Stimulated activated CD4-positive, alpha-beta T cell treated with anti-CD3 and anti-CD28 coated beads, Interleukin-4, amount 100 ng/mL, for 24 hours (primary cell): ENCODE data around the gene PRSS53.

Experiments
- DNase-seq: peaks from one replicate; pipeline ENCODE4 v3.0.0-alpha.2; 2020

The PRSS53 gene

GRCh38 chr16:31077024-31077423, 11.7 kb downstream of the PRSS53 start:
- DNase-seq = no peak

DNA sequence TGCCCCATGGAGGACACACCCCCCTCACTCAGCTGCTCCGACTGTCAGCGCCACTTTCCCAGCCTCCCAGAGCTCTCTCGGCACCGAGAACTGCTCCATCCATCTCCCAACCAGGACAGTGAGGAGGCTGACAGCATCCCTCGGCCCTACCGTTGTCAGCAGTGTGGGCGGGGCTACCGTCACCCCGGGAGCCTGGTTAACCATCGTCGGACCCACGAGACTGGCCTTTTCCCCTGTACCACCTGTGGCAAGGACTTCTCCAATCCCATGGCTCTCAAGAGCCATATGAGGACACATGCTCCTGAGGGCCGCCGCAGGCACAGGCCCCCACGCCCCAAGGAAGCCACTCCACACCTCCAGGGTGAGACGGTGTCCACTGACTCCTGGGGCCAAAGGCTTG, 12.4 kb downstream of the PRSS53 start:
- no peak for DNase-seq

DNA sequence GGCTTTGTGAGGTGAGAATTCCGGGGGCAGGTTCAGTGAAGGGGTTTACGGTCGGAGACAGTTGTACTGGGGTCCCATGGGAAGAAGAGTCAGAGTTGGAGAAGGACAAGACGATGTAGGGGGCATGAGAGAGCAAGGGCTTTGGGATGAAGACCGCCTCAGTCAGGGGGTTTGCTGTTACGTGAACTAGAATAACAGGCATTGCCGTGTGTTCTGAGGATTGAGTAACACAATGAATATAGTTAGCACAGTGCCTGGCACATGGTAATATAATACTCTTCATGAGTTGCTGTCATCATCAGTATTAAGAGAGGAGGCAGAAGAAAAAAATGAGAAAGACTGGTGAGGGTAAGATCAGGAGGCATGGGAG, 13.9 kb downstream of the PRSS53 start:
- DNase-seq = no peak

GRCh38 chr16:31073970-31074813, 14.6 kb downstream of the PRSS53 start, which contains the start of the genes ZNF646 and ZNF668:
Gene ZNF646 (plus strand): TSS chr16:31074422. CDS start chr16:31076325, 1,903 bp downstream.
Gene ZNF668 (minus strand): TSS chr16:31074240. CDS start chr16:31064459, 9,781 bp downstream.
- DNase-seq = peak; percentile 99

GRCh38 chr16:31073142-31073969, 15.4 kb downstream of the PRSS53 start:
- DNase-seq = peak; percentile 90

GRCh38 chr16:31072540-31073141, 16.1 kb downstream of the PRSS53 start:
- DNase-seq = peak; percentile 26

DNA sequence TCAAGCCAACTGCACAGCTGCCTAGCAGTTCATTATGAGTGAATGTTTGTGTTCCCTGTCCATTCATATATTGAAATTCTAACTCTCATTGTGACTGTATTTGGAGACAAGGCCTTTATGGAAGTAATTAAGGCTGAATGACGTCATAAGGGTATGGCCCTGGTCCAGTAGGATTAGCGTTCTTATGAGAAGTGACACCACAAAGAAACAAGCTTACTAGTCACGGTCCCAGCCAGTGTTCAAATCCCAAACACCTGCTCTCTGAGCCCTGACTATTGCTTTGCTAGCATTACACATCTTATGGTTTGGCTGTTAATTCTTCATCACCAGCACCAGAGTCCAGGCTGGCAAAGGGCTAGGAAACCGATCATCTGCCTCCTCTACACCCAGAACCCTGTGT, 16.9 kb downstream of the PRSS53 start:
- DNase-seq = no peak

DNA sequence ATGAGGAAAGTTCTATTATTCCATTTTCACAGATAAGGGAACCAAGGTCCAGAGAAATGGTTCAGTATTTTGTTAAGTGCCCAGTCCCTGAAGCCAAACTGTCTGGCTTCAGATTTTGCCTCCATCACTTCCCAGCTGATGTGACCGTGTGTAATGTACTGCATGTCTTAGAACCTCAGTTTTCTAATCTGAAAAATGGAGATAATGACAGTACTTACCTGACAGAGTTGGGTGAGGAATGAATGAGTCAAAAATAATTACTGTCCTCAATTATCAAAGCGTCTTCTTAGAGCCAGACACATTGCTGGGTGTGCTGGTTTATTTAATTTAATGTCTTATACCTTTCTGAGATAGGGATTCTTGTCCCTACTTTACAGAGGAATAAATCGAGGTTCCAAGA, 21.4 kb downstream of the PRSS53 start:
- no peak for DNase-seq

GRCh38 chr16:31064882-31065461, 23.8 kb downstream of the PRSS53 start:
- DNase-seq = no peak

DNA sequence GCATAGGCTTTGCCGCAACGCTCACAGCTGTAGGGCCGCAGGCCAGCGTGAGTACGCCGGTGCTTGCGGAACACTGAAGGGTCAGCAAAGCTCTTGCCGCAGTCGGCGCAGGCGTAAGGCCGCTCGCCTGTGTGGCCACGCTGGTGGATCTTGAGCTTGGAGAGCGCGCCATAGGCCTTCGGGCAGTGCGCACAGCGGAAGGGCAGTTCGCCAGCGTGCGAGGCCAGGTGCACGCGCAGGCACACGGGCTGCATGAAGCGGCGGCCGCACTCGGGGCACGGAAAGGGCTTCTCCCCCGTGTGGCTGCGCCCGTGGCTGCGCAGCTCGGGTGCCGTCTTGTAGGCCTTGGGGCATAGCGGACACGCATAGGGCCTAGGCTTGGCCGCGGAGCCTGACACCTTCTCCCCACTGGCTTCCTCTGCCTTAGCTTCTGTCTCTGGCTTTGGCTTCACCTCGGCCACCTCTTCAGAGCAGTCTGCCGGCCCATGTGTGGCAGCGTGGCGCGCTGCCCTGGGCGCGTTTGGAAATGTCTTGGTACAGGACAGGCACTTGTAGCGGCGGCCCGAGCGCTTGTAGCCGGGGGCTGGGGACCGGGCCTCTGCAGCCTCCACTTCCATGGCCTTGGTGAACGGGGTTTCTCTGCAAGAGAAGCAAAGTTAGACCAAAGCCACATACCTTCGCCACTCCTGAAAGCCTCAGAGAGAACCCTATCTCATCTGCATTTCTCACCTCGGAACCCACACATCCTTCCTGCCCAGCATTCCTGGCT, 24.7 kb downstream of the PRSS53 start:
- DNase-seq = no peak

- DNase-seq = no peak
These were observed 25.3 kb downstream of the PRSS53 start for GRCh38 chr16:31063495-31063842.

GRCh38 chr16:31061813-31062440, 26.8 kb downstream of the PRSS53 start:
- DNase-seq = no peak

- DNase-seq = no peak
These were observed 27.5 kb downstream of the PRSS53 start for GRCh38 chr16:31061126-31061812.

DNA sequence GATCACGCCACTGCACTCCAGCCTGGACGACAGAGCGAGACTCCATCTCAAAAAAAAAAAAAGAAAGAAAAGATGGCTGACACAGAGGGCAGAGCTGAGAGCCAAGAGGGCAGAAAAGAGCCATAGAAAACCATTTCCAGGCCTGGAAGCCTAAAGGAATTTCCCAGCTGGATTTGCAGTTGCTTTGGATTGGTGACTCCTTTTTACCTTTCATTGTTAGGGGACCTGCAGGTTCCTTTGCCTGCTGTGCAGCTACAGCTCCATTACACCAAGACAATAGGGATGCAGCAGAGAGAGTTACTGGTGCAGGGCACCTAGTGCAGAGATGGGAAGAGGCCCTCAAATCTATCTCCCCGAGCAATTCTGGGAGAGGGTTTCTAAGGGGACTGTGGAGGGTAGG, 33.1 kb downstream of the PRSS53 start:
- no peak for DNase-seq

DNA sequence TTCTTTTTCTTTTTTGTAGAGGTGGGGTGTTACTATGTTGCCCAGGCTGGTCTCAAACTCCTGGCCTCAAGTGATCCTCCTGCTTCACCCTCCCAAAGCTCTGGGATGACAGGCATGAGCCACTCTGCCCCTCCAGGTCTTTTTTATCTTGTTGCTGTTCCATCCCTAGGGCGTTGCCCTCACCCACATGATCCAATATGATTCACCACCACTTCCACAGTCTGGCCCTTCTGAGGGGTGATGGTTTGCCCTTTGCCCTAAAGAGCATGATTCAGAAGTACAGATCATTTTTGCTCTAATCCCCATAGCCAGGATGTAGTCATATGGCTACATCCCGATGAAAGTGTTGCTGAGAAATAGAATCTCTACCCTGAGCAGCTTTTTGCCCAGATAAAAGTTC, 36.6 kb downstream of the PRSS53 start:
- DNase-seq = no peak

- DNase-seq = no peak
These were observed 38.3 kb downstream of the PRSS53 start for GRCh38 chr16:31050280-31051030.

GRCh38 chr16:31043898-31044481, 44.8 kb downstream of the PRSS53 start:
- DNase-seq = no peak

- no peak for DNase-seq
These were observed 45.4 kb downstream of the PRSS53 start for GRCh38 chr16:31043352-31043751.

DNA sequence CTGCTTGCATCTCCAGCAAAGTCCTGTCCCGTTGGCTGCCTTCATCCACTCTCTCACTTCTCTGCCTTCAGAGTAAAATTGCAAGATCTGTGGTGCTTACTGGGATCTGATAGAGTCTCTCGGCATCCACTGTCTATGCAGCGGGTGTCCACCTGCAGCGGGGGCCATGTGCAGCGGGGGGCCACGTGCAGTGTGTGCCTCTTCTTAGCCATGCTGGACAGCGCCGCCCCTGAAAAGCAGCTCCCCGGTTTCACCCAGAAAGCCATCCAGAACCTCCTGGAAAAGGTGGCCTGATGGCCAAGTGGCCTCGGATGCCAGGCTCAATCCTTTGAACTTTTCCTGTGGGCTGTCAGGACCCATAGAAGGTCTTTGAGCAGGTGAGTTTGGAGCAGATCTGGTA, 45.9 kb downstream of the PRSS53 start:
- no peak for DNase-seq

GRCh38 chr16:31038993-31039392, 49.8 kb downstream of the PRSS53 start:
- no peak for DNase-seq
